Measurements from ENCODE around the gene ASB10.

DNA sequence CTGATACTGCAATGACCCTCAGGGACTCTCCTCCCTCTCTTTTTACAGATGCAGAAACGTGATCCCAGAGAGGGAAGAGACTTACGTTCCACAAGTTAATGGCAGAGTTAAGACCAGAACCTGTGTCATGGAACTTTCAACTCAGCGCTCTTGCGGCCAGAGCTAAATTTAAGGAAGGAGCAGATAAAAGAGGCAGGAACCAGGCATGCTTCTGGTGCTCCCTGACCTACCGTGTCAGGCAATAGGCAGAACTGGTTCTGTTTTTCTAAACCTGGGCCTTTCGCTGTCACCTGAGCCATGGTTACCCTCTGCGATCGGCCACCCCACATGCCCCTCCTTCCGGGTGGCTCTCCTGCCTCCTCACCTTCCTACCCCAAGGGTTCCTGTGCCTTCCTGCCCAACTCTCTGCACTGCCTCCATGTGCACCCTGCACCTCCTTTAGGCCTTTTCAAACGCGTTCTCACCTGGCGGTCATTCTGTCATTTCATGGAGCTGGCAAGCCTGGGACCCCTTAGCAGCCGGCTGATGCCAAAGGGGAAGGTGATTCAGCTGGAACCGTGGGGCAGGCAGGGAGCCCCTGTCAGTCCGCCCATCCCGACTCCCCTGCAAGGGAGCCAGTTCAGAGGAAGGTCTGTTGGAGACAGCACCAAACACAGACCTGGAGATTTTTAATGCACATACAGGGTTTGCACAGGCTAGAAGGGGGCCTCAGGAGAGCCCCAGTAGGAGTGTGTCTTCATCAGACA lies 11.8 kb downstream of the ASB10 start:
- TF ChIP-seq, protein P1, sequence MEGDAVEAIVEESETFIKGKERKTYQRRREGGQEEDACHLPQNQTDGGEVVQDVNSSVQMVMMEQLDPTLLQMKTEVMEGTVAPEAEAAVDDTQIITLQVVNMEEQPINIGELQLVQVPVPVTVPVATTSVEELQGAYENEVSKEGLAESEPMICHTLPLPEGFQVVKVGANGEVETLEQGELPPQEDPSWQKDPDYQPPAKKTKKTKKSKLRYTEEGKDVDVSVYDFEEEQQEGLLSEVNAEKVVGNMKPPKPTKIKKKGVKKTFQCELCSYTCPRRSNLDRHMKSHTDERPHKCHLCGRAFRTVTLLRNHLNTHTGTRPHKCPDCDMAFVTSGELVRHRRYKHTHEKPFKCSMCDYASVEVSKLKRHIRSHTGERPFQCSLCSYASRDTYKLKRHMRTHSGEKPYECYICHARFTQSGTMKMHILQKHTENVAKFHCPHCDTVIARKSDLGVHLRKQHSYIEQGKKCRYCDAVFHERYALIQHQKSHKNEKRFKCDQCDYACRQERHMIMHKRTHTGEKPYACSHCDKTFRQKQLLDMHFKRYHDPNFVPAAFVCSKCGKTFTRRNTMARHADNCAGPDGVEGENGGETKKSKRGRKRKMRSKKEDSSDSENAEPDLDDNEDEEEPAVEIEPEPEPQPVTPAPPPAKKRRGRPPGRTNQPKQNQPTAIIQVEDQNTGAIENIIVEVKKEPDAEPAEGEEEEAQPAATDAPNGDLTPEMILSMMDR (IDR thresholded peaks at IDR 0.05; ENCODE audit: insufficient read depth, low read length, poor library complexity, severe bottlenecking) = no peak
- TF ChIP-seq EZH2phosphoT487 (conservative IDR thresholded peaks at IDR 0.05; ENCODE audit: low read length) = no peak

Measured in SU-DHL-6 (cell line).